Measurements from ENCODE around the gene C19orf38. TPM values are rescaled to one million over a fixed set of nuclear protein-coding genes. Genes with fewer than 3 reads are reported as not detected.

Gene C19orf38
- total and polyA plus RNA-seq, 2 donors (not counting 3 experiments of a cell fraction or from before 2014, with no cell fraction given) = not detected

DNA sequence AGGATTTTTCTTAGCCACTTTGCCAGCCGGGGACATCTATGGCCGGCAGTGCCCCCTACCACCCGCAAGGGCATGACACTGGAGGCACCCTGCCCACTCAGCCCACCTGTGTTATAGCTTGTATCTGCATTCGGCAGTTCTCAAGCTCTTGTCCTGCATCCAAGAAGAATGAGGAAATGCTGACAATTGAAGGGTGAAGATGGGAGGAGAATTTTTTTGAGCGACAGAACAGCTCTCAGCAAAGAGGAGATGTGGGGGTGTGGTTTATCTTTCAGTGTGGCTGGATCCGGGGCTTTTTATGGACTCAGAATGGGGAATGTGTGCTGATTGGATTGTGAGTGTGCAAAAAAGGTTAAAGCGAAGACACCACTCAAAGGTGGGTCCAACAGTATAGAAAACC lies 5.4 kb upstream of the C19orf38 start:
- no peak overlapping the region for H3K9ac ChIP-seq (replicated peaks; ENCODE audit: extremely low read depth, insufficient read depth, low read length)
- no peaks in the 10 kb centered on the region for H3K79me2 ChIP-seq (ENCODE audit: control insufficient read depth, insufficient read depth, low read length)
- DNase-seq (ENCODE audit: low read depth, low spot score) = no peak
- no peaks in the 10 kb centered on the region for H3K4me1 ChIP-seq (ENCODE audit: control insufficient read depth, extremely low read depth, insufficient read depth, low read length)
- H3K4me3 ChIP-seq (replicated peaks in 1 of 3; ENCODE audit: insufficient read depth in 1 of 3, low read depth in 1 of 3, low read length in 3 of 3) = no peak overlapping the region
- ChIA-PET CTCF (interaction anchor here (1.3 to 4.9 kb wide), 3 partner anchors 15 to 28 kb away, joined by 3 to 43 read pairs (median 13); partner anchors contain the start of gene CARM1), POLR2A (no interaction called here)
- no peaks in the 10 kb centered on the region for H3K36me3 ChIP-seq (ENCODE audit: control insufficient read depth in 2 of 2, extremely low read depth in 1 of 2, insufficient read depth in 2 of 2, low read length in 2 of 2)
- no peaks in the 10 kb centered on the region for H3K9me3 ChIP-seq (replicated peaks; ENCODE audit: control insufficient read depth, insufficient read depth, low read length)
- intact Hi-C loops (cut with micrococcal nuclease) = no loop called here
- no peak overlapping the region for H2AFZ ChIP-seq (ENCODE audit: low read depth, low read length)
- no TSS peak for BruUV-seq (replicated peaks)
- FAIRE-seq = no peak
- H3K4me2 ChIP-seq (ENCODE audit: insufficient read depth, low read length) = no peak overlapping the region
- H4K20me1 ChIP-seq (replicated peaks; ENCODE audit: control insufficient read depth, extremely low read depth, insufficient read depth, low read length) = no peaks in the 10 kb centered on the region
- no peaks in the 10 kb centered on the region for H3K9me1 ChIP-seq (replicated peaks; ENCODE audit: control insufficient read depth, extremely low read depth, insufficient read depth, low read length)
- TF ChIP-seq POLR2AphosphoS5 (IDR thresholded peaks at IDR 0.05; ENCODE audit: insufficient read depth, low read depth, low read length) (no peak), EZH2 (IDR thresholded peaks at IDR 0.05; ENCODE audit: borderline replicate concordance, low read depth, low read length, severe bottlenecking) (no peak), JUN (IDR thresholded peaks at IDR 0.05; ENCODE audit: borderline replicate concordance, insufficient read depth, insufficient read length, low read depth) (no peak)
- dilution Hi-C loops (cut with MboI; ENCODE audit: extremely low pct_ligation_motif_present, low sequenced_read_pairs) = no loop called here
- no peak overlapping the region for H3K27ac ChIP-seq (ENCODE audit: insufficient read depth, low read depth, low read length)
- H3K27me3 ChIP-seq (ENCODE audit: control insufficient read depth in 2 of 2, insufficient read depth in 2 of 2, low read length in 2 of 2) = peaks cover 0 to 2% of the 10 kb centered on the region in 2 experiments

DNA sequence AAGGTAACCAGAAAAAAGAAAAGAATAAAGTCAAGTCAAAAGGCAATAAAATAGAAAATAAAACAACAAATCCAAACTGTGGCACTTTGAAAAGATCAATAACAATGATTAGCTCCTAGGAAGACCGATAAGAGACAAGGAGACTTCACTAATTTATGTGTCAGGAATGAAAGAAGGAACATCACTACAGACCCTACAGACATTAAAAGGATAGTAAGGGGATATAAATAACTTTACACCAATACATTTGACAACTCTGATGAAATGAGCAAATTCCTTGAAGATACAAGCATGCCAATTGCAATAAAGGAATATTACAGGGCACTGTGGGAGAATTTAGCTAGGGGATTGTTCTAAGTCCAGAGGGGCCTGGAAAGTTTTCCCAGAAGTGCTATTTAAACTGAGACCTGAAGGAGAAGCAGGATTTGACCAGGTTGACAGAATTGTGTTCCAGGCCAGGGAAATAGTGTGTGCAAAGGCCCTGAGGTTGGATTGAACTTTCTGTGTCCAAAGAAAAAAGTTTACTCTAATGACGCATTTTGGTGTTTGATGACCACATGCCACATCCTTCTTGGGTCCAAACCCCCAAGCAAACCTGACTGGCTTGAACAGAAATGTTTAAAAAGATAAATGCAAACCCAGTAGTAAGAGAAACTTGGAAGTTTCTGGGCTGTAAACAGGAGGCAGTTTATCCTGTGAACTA lies 1.6 kb upstream of the C19orf38 start:
- H3K4me3 ChIP-seq (replicated peaks in 1 of 3; ENCODE audit: insufficient read depth in 1 of 3, low read depth in 1 of 3, low read length in 3 of 3) = no peak overlapping the region
- FAIRE-seq (no peak), DNase-seq (ENCODE audit: low read depth, low spot score) (no peak)
- no peak overlapping the region for H2AFZ ChIP-seq (ENCODE audit: low read depth, low read length)
- CTCF ChIA-PET = interaction anchor here (0.8 to 4.9 kb wide), 3 partner anchors 8 to 18 kb away, joined by 3 to 43 read pairs (median 8); no protein-coding TSS in a partner anchor
- POLR2A ChIA-PET = interaction anchor here (0.9 kb wide), 1 partner anchor 12 kb away, joined by 8 read pairs; no protein-coding TSS in a partner anchor
- H3K9me3 ChIP-seq (replicated peaks; ENCODE audit: control insufficient read depth, insufficient read depth, low read length) = no peaks in the 10 kb centered on the region
- dilution Hi-C loops (cut with MboI; ENCODE audit: extremely low pct_ligation_motif_present, low sequenced_read_pairs) (no loop called here), intact Hi-C loops (cut with micrococcal nuclease) (no loop called here)
- no peak for TF ChIP-seq JUN (IDR thresholded peaks at IDR 0.05; ENCODE audit: borderline replicate concordance, insufficient read depth, insufficient read length, low read depth)
- TF ChIP-seq POLR2A (IDR thresholded peaks at IDR 0.05; ENCODE audit: low read depth, low read length) = no peak
- no peak for TF ChIP-seq CTCF (IDR thresholded peaks at IDR 0.05; ENCODE audit: extremely low read depth in 1 of 2, insufficient read depth in 1 of 2, low read depth in 1 of 2, low read length in 2 of 2)
- no peak for TF ChIP-seq EZH2 (IDR thresholded peaks at IDR 0.05; ENCODE audit: borderline replicate concordance, low read depth, low read length, severe bottlenecking)
- TF ChIP-seq MYC (IDR thresholded peaks at IDR 0.05; ENCODE audit: low read depth, low read length) = no peak
- no peak for TF ChIP-seq MAX (IDR thresholded peaks at IDR 0.05; ENCODE audit: insufficient read depth, insufficient read length)
- no peak for TF ChIP-seq FOS (IDR thresholded peaks at IDR 0.05; ENCODE audit: borderline replicate concordance, insufficient read depth, low read length)
- no peak for TF ChIP-seq GATA2 (IDR thresholded peaks at IDR 0.05; ENCODE audit: insufficient read depth, insufficient read length, low read depth, low read length)
- no peak for TF ChIP-seq POLR2AphosphoS5 (IDR thresholded peaks at IDR 0.05; ENCODE audit: insufficient read depth, low read depth, low read length)
- H3K27ac ChIP-seq (ENCODE audit: insufficient read depth, low read depth, low read length) = no peak overlapping the region
- H3K27me3 ChIP-seq (ENCODE audit: control insufficient read depth in 2 of 2, insufficient read depth in 2 of 2, low read length in 2 of 2) = peaks cover 1 to 2% of the 10 kb centered on the region in 2 experiments
- H3K4me1 ChIP-seq (ENCODE audit: control insufficient read depth, extremely low read depth, insufficient read depth, low read length) = no peaks in the 10 kb centered on the region
- H3K79me2 ChIP-seq (ENCODE audit: control insufficient read depth, insufficient read depth, low read length) = no peaks in the 10 kb centered on the region
- H4K20me1 ChIP-seq (replicated peaks; ENCODE audit: control insufficient read depth, extremely low read depth, insufficient read depth, low read length) = no peaks in the 10 kb centered on the region
- H3K9ac ChIP-seq (replicated peaks; ENCODE audit: extremely low read depth, insufficient read depth, low read length) = no peak overlapping the region
- H3K36me3 ChIP-seq (ENCODE audit: control insufficient read depth in 2 of 2, extremely low read depth in 1 of 2, insufficient read depth in 2 of 2, low read length in 2 of 2) = no peaks in the 10 kb centered on the region
- no peaks in the 10 kb centered on the region for H3K9me1 ChIP-seq (replicated peaks; ENCODE audit: control insufficient read depth, extremely low read depth, insufficient read depth, low read length)
- no peak overlapping the region for H3K4me2 ChIP-seq (ENCODE audit: insufficient read depth, low read length)
- no TSS peak for BruUV-seq (replicated peaks)

All from endothelial cell of umbilical vein (primary cell).